T47D (cell line): ENCODE measurements around the gene TRMT10C.
"Not testable (repeated sequence)": the region's sequence is repeated elsewhere in the genome, so short reads cannot be mapped to it uniquely, and the experiment has no call there.

Source experiments
- DNase-seq, 2 experiments: peaks; one replicate each; pipeline versions ENCODE4 v3.0.0 to v3.0.0-alpha.2; 2011 to 2012; ENCODE audit warnings: low read depth in 1 of 2, low spot score in 1 of 2
- JUND ChIP-seq: IDR thresholded peaks from 2 replicates; pipeline ENCODE4 v1.6.1; 2012; ENCODE audit warnings: low read depth
- in situ Hi-C: cut with HindIII; loops from 2 replicates; pipeline ENCODE4 v1.10.0; 2016; ENCODE audit warnings: low sequenced_read_pairs, low pct_unique_long_range_greater_than_20kb

Gene TRMT10C

GRCh38 chr3:101531473-101532086, 30.1 kb upstream of the TRMT10C start:
- in situ Hi-C loops, result no loop called here
- no peak for TF ChIP-seq JUND
- DNase-seq, result no peak

GRCh38 chr3:101532783-101533602, 28.7 kb upstream of the TRMT10C start:
- in situ Hi-C loops, result no loop called here
- no peak for DNase-seq
- TF ChIP-seq JUND, result no peak

DNA sequence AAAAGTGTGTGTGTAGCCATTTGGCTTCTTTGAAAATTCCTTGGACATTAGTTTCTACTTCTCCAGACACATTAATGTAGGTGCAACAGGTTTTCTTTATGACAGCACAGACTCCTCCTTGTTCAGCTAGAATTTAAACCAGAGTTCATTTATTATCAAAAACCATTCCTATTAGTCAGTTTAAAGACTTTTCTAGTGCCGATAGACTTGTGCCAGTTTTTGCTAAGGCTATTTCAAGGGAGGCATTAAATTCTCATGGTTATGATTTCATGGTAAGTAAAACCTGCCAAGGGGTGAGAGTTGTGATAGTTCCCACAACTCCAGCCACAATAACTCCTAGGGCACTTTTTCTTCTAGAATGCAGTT, 28.1 kb upstream of the TRMT10C start:
- DNase-seq, result no peak
- in situ Hi-C loops, result no loop called here
- no peak for TF ChIP-seq JUND

- TF ChIP-seq JUND, result no peak
- in situ Hi-C loops, result no loop called here
- DNase-seq, result no peak
Observed at GRCh38 chr3:101535221-101535620, 26.4 kb upstream of the TRMT10C start.

DNA sequence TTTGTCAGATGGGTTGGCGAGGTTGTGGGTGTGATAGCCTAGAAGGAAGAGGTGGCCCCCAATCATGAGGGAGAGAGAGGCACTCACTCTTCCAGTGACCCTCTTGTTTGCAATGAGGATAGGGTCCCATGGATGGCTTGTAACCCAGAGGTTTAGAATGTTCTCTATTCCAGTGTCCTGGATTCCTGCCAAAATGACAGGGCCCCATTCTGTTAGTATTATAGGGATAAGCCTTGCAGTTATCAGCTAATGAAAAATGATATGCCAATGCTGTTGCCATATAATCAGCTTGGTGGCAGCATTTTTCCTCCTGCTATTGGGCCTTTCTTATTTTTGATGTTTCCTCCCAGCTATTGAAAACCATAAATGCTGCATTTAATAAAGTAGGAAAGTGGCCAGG, 25.4 kb upstream of the TRMT10C start:
- TF ChIP-seq JUND, result no peak
- DNase-seq, result no peak
- in situ Hi-C loops, result no loop called here

GRCh38 chr3:101536955-101537354, 24.7 kb upstream of the TRMT10C start:
- DNase-seq, in situ Hi-C loops: not testable (repeated sequence)

DNA sequence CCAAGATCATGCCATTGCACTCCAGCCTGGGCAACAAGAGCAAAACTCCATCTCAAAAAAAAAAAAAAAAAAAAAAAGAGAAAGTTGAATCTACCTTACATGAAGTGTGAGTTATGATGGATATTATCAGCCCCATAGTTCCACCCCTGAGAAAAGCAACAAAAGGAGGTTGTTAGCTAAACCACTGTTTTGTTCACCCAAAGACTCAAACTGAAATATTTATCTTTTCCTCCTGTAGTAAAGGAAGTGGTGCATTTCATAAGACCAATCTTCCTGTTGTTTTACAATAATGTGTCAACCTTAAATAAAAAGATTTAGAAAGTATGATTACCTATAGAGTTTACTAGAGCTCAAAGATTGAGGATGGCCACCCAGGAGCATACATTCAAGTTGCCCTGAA, 18.7 kb upstream of the TRMT10C start:
- in situ Hi-C loops, result no loop called here
- no peak for DNase-seq
- no peak for TF ChIP-seq JUND

- in situ Hi-C loops, result no loop called here
- no peak for TF ChIP-seq JUND
- no peak for DNase-seq
Observed at GRCh38 chr3:101544161-101544850, 17.4 kb upstream of the TRMT10C start.

DNA sequence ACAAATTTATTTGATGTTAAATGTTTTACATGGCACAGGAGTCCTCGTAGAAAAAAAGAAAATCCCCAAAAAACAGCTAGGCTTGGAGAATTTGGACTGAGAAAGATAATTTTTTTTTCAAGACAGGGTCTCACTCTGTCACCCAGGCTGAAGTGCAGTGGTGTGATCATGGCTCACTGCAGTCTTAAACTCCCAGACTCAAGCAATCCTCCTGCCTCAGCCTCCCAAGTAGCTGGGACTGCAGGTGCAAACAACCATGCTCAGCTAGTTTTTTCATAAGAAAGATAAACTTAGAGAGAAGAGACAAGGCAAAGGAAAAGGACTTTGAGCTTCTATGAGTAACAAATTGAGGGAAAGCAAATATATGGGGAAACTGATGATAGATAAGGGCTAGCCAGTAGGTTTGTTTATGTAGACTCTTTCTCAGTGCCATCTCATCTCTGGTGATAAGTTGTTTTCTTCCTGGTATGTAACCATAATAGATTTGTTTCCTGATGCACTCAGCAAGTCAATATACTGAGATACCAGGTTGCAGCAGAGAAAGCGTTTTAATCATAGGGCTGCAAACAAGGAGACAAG, 13.1 kb upstream of the TRMT10C start:
- in situ Hi-C loops, result no loop called here
- DNase-seq, result no peak
- TF ChIP-seq JUND, result no peak

DNA sequence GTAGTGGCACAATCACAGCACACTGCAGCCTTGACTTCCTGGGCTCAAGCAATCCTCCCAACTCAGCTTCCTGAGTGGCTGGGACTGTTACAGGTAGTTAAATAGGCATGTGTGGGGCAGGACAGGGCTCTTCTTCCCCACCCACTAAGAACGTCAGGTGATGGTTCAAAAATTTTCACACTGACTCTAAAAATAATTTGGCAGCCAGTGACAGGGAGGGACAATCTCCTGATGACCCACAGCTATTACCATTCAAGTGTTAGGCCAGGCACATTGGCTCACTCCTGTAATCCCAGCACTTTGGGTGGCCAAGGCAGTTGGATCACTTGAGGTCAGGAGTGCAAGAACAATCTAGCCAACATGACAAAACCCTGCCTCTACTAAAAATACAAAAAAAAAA, 12.2 kb upstream of the TRMT10C start:
- no peak for TF ChIP-seq JUND
- in situ Hi-C loops, result no loop called here
- DNase-seq, result no peak

DNA sequence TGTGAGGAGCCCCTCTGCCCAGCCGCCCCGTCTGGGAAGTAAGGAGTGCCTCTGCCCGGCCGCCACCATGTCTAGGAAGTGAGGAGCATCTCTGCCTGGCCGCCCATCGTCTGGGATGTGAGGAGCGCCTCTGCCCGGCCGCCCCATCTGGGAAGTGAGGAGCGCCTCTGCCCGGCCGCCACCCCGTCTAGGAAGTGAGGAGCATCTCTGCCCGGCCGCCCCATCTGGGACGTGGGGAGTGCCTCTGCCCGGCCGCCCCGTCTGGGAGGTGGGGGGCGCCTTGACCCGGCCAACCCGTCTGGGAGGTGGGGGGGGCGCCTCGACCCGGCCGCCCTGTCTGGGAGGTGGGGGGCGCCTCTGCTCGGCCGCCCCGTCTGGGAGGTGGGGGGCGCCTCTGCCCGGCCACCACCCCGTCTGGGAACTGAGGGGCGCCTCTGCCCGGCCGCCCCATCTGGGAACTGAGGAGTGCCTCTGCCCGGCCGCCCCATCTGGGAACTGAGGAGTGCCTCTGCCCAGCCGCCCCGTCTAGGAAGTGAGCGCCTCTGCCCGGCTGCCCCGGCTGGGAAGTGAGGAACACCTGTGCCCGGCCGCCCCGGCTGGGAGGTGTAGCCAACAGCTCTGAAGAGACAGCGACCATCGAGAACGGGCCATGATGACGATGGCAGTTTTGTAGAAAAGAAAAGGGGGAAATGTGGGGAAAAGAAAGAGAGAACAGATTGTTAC, 10.1 kb upstream of the TRMT10C start:
- in situ Hi-C loops, DNase-seq: not testable (repeated sequence)

GRCh38 chr3:101553381-101553780, 8.3 kb upstream of the TRMT10C start:
- DNase-seq, result not testable (repeated sequence)

More at GRCh38 chr3:101553381-101553780, 8.3 kb upstream of the TRMT10C start:
- in situ Hi-C loops, result not testable (repeated sequence)
